ENCODE results near the gene KIRREL2.

DNA sequence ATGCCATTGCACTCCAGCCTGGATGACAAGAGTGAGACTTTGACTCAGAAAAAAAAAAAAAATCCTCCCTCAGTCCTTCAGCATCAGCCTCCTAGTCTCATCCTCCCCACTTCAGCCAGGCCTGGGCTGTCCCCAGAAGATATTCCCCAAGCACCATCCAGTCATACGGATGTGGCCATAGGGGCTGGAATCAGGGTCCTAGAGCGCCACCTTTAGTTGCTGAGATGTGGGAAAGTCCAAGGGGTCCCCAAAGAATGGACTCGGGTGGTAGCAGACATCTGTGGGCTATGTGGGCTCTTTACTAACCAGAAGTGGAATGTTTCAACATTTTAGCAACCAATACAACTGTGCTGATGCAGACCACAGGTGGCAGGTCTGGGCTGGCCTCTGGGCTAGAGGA, 54.5 kb downstream of the KIRREL2 start:
- no peak for TF ChIP-seq POLR2A (IDR thresholded peaks at IDR 0.05)
- TF ChIP-seq, protein P1, sequence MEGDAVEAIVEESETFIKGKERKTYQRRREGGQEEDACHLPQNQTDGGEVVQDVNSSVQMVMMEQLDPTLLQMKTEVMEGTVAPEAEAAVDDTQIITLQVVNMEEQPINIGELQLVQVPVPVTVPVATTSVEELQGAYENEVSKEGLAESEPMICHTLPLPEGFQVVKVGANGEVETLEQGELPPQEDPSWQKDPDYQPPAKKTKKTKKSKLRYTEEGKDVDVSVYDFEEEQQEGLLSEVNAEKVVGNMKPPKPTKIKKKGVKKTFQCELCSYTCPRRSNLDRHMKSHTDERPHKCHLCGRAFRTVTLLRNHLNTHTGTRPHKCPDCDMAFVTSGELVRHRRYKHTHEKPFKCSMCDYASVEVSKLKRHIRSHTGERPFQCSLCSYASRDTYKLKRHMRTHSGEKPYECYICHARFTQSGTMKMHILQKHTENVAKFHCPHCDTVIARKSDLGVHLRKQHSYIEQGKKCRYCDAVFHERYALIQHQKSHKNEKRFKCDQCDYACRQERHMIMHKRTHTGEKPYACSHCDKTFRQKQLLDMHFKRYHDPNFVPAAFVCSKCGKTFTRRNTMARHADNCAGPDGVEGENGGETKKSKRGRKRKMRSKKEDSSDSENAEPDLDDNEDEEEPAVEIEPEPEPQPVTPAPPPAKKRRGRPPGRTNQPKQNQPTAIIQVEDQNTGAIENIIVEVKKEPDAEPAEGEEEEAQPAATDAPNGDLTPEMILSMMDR (IDR thresholded peaks at IDR 0.05) = no peak
